Stimulated activated CD8-positive, alpha-beta memory T cell treated with anti-CD3 and anti-CD28 coated beads, Interleukin-7, amount 100 ng/mL, for 24 hours (primary cell): ENCODE measurements around the gene POGLUT2.
"Not testable (repeated sequence)": the region's sequence is repeated elsewhere in the genome, so short reads cannot be mapped to it uniquely, and the experiment has no call there.

ENCODE experiments used
- DNase-seq: peaks from one replicate; pipeline ENCODE4 v3.0.0-alpha.2; 2020; ENCODE audit warnings: low read depth

POGLUT2 gene

GRCh38 chr13:102805680-102806079 is 6.9 kb upstream of the POGLUT2 start:
- no peak for DNase-seq

- DNase-seq, result peak; percentile 71
Measured at GRCh38 chr13:102800145-102801041, 1.6 kb upstream of the POGLUT2 start.

- no peak for DNase-seq
Measured at GRCh38 chr13:102799426-102800144, 809 bp upstream of the POGLUT2 start.

GRCh38 chr13:102793611-102794355 is 5.0 kb downstream of the POGLUT2 start:
- no peak for DNase-seq

- no peak for DNase-seq
Measured at GRCh38 chr13:102792396-102792795, 6.4 kb downstream of the POGLUT2 start.

GRCh38 chr13:102788683-102789082 is 10.1 kb downstream of the POGLUT2 start:
- no peak for DNase-seq

- no peak for DNase-seq
Measured at GRCh38 chr13:102784483-102784882, 14.3 kb downstream of the POGLUT2 start.

GRCh38 chr13:102781591-102781990 is 17.2 kb downstream of the POGLUT2 start:
- DNase-seq, result no peak

- not testable (repeated sequence) for DNase-seq
Measured at GRCh38 chr13:102780656-102781055, 18.1 kb downstream of the POGLUT2 start.

- no peak for DNase-seq
Measured at GRCh38 chr13:102779436-102780159, 19.2 kb downstream of the POGLUT2 start.

- no peak for DNase-seq
Measured at GRCh38 chr13:102777736-102778135, 21.0 kb downstream of the POGLUT2 start.

GRCh38 chr13:102776271-102776670 is 22.5 kb downstream of the POGLUT2 start:
- no peak for DNase-seq

GRCh38 chr13:102774591-102775520 is 23.9 kb downstream of the POGLUT2 start:
- DNase-seq, result no peak

GRCh38 chr13:102774214-102774568 is 24.6 kb downstream of the POGLUT2 start:
- no peak for DNase-seq

- DNase-seq, result peak; percentile 68
Measured at GRCh38 chr13:102773441-102774213, 25.1 kb downstream of the POGLUT2 start, which contains the start of gene TEX30. Gene TEX30 (minus strand): TSS chr13:102773786. CDS start chr13:102770026, 3,760 bp downstream.

GRCh38 chr13:102772042-102772425 is 26.7 kb downstream of the POGLUT2 start:
- no peak for DNase-seq

- no peak for DNase-seq
Measured at GRCh38 chr13:102771298-102772041, 27.3 kb downstream of the POGLUT2 start.

GRCh38 chr13:102770435-102770834 is 28.3 kb downstream of the POGLUT2 start:
- no peak for DNase-seq

- no peak for DNase-seq
Measured at GRCh38 chr13:102769679-102770078, 29.1 kb downstream of the POGLUT2 start.
